ENCODE results near the gene CARD11. TPM values are rescaled to one million over a fixed set of nuclear protein-coding genes. Genes with fewer than 3 reads are reported as not detected.

The CARD11 gene
- total RNA-seq, 1 donor from 2014 or later = 0.16 TPM

- Histone ChIP-seq H3K4me1 (no peaks in the 10 kb centered on the region), H3K27ac (replicated peaks) (no peak overlapping the region), H3K4me3 (no peak overlapping the region), H3K9me3 (replicated peaks) (peaks cover 29% of the 10 kb centered on the region), H3K36me3 (no peaks in the 10 kb centered on the region), H3K27me3 (ENCODE audit: low read depth) (peaks cover 17% of the 10 kb centered on the region)
- no peak for TF ChIP-seq CTCF (IDR thresholded peaks at IDR 0.05; ENCODE audit: borderline replicate concordance)
- intact Hi-C loops (cut with micrococcal nuclease) = no loop called here
- no peak for DNase-seq
These were observed 96.4 kb downstream of the CARD11 start for GRCh38 chr7:2947058-2947780.

GRCh38 chr7:2945171-2945570 is 98.5 kb downstream of the CARD11 start:
- Histone ChIP-seq H3K36me3 (no peaks in the 10 kb centered on the region), H3K27ac (replicated peaks) (no peak overlapping the region), H3K27me3 (ENCODE audit: low read depth) (peaks cover 33% of the 10 kb centered on the region), H3K9me3 (replicated peaks) (peaks cover 20% of the 10 kb centered on the region), H3K4me1 (no peaks in the 10 kb centered on the region), H3K4me3 (no peak overlapping the region)
- TF ChIP-seq CTCF (IDR thresholded peaks at IDR 0.05; ENCODE audit: borderline replicate concordance) = no peak
- no peak for DNase-seq
- intact Hi-C loops (cut with micrococcal nuclease) = no loop called here

GRCh38 chr7:2944739-2945138 is 98.9 kb downstream of the CARD11 start:
- no peaks in the 10 kb centered on the region for H3K4me1 ChIP-seq
- peaks cover 15% of the 10 kb centered on the region for H3K9me3 ChIP-seq (replicated peaks)
- H3K27ac ChIP-seq (replicated peaks) = no peak overlapping the region
- TF ChIP-seq CTCF (IDR thresholded peaks at IDR 0.05; ENCODE audit: borderline replicate concordance) = no peak
- intact Hi-C loops (cut with micrococcal nuclease) = no loop called here
- no peak overlapping the region for H3K4me3 ChIP-seq
- H3K36me3 ChIP-seq = no peaks in the 10 kb centered on the region
- DNase-seq = no peak
- peaks cover 37% of the 10 kb centered on the region for H3K27me3 ChIP-seq (ENCODE audit: low read depth)

GRCh38 chr7:2943851-2944601 is 99.6 kb downstream of the CARD11 start:
- intact Hi-C loops (cut with micrococcal nuclease) = no loop called here
- Histone ChIP-seq H3K9me3 (replicated peaks) (peaks cover 8% of the 10 kb centered on the region), H3K4me3 (no peak overlapping the region), H3K36me3 (no peaks in the 10 kb centered on the region), H3K27me3 (ENCODE audit: low read depth) (peaks cover 44% of the 10 kb centered on the region), H3K27ac (replicated peaks) (no peak overlapping the region), H3K4me1 (no peaks in the 10 kb centered on the region)
- no peak for DNase-seq
- TF ChIP-seq CTCF (IDR thresholded peaks at IDR 0.05; ENCODE audit: borderline replicate concordance) = no peak

GRCh38 chr7:2941216-2941859 is 102.3 kb downstream of the CARD11 start:
- DNase-seq = no peak
- no peaks in the 10 kb centered on the region for H3K4me1 ChIP-seq
- no peak overlapping the region for H3K4me3 ChIP-seq
- peaks cover 70% of the 10 kb centered on the region for H3K27me3 ChIP-seq (ENCODE audit: low read depth)
- no peaks in the 10 kb centered on the region for H3K36me3 ChIP-seq
- H3K27ac ChIP-seq (replicated peaks) = no peak overlapping the region
- H3K9me3 ChIP-seq (replicated peaks) = no peaks in the 10 kb centered on the region
- intact Hi-C loops (cut with micrococcal nuclease) = no loop called here
- TF ChIP-seq CTCF (IDR thresholded peaks at IDR 0.05; ENCODE audit: borderline replicate concordance) = no peak

Measured in left ventricle myocardium inferior (tissue), 1 donor.